Endodermal cell (in vitro differentiated cells): ENCODE measurements around the gene SRPK3. TPM values are rescaled to one million over a fixed set of nuclear protein-coding genes. Genes with fewer than 3 reads are reported as not detected.

Source experiments
- DNase-seq: peaks from one replicate; pipeline ENCODE4 v3.0.0-alpha.2; 2017
- H3K27ac ChIP-seq: 2 replicates; pipeline ENCODE4 v1.5.1; 2013; ENCODE audit warnings: mild to moderate bottlenecking, low read depth, low read length, moderate library complexity
- H3K27me3 ChIP-seq: 2 replicates; pipeline ENCODE4 v1.6.1; 2013; ENCODE audit warnings: mild to moderate bottlenecking, low read length, moderate library complexity; ENCODE audit not compliant: insufficient read depth, control insufficient read depth, poor library complexity, severe bottlenecking
- H3K36me3 ChIP-seq: 2 replicates; pipeline ENCODE4 v1.7.0; 2013; ENCODE audit warnings: mild to moderate bottlenecking, low read length, moderate library complexity; ENCODE audit not compliant: control insufficient read depth, insufficient read depth
- H3K4me1 ChIP-seq: one replicate; pipeline ENCODE4 v1.7.0; 2013; ENCODE audit warnings: low read length; ENCODE audit not compliant: control insufficient read depth, insufficient read depth
- H3K4me3 ChIP-seq: 2 replicates; pipeline ENCODE4 v1.5.1; 2013; ENCODE audit warnings: mild to moderate bottlenecking, low read length, moderate library complexity
- H3K9ac ChIP-seq: 2 replicates; pipeline ENCODE4 v1.6.1; 2013; ENCODE audit warnings: mild to moderate bottlenecking, low read length, moderate library complexity; ENCODE audit not compliant: poor library complexity, severe bottlenecking; ENCODE audit errors: extremely low read depth
- H3K9me3 ChIP-seq: 2 replicates; pipeline ENCODE4 v1.6.1; 2013; ENCODE audit warnings: mild to moderate bottlenecking, low read length, moderate library complexity; ENCODE audit not compliant: control insufficient read depth
- H3K27ac Mint-ChIP-seq: 2 replicates; pipeline ENCODE4 v1.8.0; 2020; ENCODE audit warnings: mixed read lengths
- H3K27me3 Mint-ChIP-seq: 2 replicates; pipeline ENCODE4 v1.8.0; 2021; ENCODE audit warnings: mild to moderate bottlenecking, mixed read lengths; ENCODE audit not compliant: insufficient read depth
- H3K36me3 Mint-ChIP-seq: 2 replicates; pipeline ENCODE4 v1.8.0; 2020; ENCODE audit warnings: low read depth, mixed read lengths
- H3K4me1 Mint-ChIP-seq: 2 replicates; pipeline ENCODE4 v1.8.0; 2020; ENCODE audit warnings: mixed read lengths
- H3K4me3 Mint-ChIP-seq: 2 replicates; pipeline ENCODE4 v1.8.0; 2020; ENCODE audit warnings: mild to moderate bottlenecking, moderate library complexity, mixed read lengths
- H3K9me3 Mint-ChIP-seq: 2 replicates; pipeline ENCODE4 v1.8.0; 2020; ENCODE audit warnings: mild to moderate bottlenecking, mixed read lengths
- WGBS, 2 experiments: methylation state at CpG; one replicate each; pipeline versions ENCODE4 v1.1.5 to v1.1.7; 2013; ENCODE audit warnings: missing lambda C conversion rate in 2 of 2, mixed read lengths in 1 of 2; ENCODE audit not compliant: insufficient coverage in 1 of 2, insufficient read length in 1 of 2; 5-methylcytosine and 5-hydroxymethylcytosine counted together
- total RNA-seq, 2 donors: library from RNA; stranded (reverse); fragmentation: NEBNext Ultra II Directional in 1 of 2; extraction: Animal tissue kit (Norgen Biotek cat#: 25700) in 1 of 2; gene quantifications; 2 replicates in 1 of 2; 3 replicates in 1 of 2; pipeline ENCODE4 v1.2.1, GENCODE V29; 2021
- TF ChIP-seq, protein P1 (sequence below): fragments of 200-600 bp; sonication (generic); conservative IDR thresholded peaks from 2 replicates; pipeline ENCODE4 v1.5.0; 2021; ENCODE audit warnings: antibody characterized with exemption, mild to moderate bottlenecking

Gene SRPK3
- total RNA-seq, 2 donors from 2014 or later: not detected

DNA sequence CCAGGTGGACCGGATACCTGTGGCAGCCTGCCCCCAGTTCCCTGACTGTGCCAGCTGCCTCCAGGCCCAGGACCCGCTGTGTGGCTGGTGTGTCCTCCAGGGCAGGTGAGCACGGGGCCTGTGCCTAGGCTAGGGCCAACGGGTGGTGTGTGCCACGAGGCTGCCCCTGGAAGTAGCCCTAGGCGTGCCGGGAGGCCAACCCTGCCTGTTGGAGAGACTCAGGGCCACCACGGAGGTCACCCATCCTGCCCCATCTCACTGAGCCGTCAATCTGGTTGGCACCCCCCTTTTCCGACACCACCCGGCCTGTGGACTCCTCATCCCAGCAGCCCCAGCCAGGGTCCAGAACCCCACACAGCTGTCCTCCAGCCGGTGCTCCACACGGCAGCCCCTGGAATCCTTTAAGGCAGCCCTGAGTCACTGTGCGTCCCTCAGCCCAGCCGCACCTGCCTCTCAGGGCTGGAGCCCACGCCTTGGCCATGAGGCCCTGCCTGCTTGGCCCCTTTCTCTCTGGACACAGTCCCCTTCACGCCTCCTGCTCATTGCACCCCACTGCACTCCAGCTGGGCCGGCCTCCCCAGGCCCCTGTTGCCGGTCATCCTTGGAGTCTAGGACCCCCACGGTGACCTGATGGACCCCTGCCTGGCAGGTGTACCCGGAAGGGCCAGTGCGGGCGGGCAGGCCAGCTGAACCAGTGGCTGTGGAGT lies 11.5 kb upstream of the SRPK3 start:
- no peaks in the 10 kb centered on the region for H3K4me1 Mint-ChIP-seq
- no peaks in the 10 kb centered on the region for H3K27me3 Mint-ChIP-seq
- no peak overlapping the region for H3K27ac Mint-ChIP-seq
- H3K9me3 ChIP-seq: no peaks in the 10 kb centered on the region
- DNase-seq: peak; percentile 29
- H3K9me3 Mint-ChIP-seq: peaks cover 31% of the 10 kb centered on the region
- H3K4me3 ChIP-seq: no peak overlapping the region
- no peak overlapping the region for H3K27ac ChIP-seq
- WGBS, 2 experiments: 88 to 93% methylated on average over 6 to 23 of the region's 23 CpGs
- no peaks in the 10 kb centered on the region for H3K36me3 ChIP-seq
- H3K27me3 ChIP-seq: no peaks in the 10 kb centered on the region
- H3K4me1 ChIP-seq: no peaks in the 10 kb centered on the region
- H3K4me3 Mint-ChIP-seq: no peak overlapping the region
- TF ChIP-seq, protein P1, sequence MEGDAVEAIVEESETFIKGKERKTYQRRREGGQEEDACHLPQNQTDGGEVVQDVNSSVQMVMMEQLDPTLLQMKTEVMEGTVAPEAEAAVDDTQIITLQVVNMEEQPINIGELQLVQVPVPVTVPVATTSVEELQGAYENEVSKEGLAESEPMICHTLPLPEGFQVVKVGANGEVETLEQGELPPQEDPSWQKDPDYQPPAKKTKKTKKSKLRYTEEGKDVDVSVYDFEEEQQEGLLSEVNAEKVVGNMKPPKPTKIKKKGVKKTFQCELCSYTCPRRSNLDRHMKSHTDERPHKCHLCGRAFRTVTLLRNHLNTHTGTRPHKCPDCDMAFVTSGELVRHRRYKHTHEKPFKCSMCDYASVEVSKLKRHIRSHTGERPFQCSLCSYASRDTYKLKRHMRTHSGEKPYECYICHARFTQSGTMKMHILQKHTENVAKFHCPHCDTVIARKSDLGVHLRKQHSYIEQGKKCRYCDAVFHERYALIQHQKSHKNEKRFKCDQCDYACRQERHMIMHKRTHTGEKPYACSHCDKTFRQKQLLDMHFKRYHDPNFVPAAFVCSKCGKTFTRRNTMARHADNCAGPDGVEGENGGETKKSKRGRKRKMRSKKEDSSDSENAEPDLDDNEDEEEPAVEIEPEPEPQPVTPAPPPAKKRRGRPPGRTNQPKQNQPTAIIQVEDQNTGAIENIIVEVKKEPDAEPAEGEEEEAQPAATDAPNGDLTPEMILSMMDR: no peak
- H3K9ac ChIP-seq: no peak overlapping the region
- H3K36me3 Mint-ChIP-seq: no peaks in the 10 kb centered on the region

DNA sequence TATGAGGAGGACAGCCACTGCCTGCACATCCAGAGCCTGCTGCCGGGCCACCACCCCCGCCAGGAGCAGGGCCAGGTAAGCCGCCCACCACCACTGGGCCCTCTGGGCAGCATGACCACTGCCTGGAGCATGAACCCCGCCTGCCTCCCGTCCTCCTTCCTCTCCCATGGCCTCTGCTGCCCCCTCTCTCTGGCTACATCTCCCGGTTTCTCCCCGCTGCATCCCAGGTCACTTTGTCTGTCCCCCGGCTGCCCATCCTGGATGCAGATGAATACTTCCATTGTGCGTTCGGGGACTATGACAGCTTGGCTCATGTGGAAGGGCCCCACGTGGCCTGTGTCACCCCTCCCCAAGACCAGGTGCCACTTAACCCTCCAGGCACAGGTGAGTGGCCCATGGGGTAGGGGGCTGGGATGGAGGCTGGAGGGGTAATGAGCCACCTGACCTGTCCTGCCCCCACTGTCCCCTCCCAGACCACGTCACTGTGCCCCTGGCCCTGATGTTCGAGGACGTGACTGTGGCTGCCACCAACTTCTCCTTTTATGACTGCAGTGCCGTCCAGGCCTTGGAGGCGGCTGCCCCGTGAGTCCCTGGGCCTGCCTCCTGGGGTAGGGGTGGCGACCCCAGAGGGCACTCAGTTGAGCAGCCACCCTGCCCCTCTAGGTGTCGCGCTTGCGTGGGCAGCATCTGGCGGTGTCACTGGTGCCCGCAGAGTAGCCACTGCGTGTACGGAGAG lies 10.8 kb upstream of the SRPK3 start:
- H3K4me3 Mint-ChIP-seq: no peak overlapping the region
- no peaks in the 10 kb centered on the region for H3K27me3 Mint-ChIP-seq
- DNase-seq: peak; percentile 36
- Histone ChIP-seq H3K27ac (no peak overlapping the region), H3K9me3 (no peaks in the 10 kb centered on the region), H3K4me1 (no peaks in the 10 kb centered on the region), H3K9ac (no peak overlapping the region), H3K36me3 (no peaks in the 10 kb centered on the region), H3K4me3 (no peak overlapping the region), H3K27me3 (no peaks in the 10 kb centered on the region)
- TF ChIP-seq, protein P1: no peak
- WGBS, 2 experiments: 80 to 91% methylated on average over 2 to 24 of the region's 25 CpGs
- H3K9me3 Mint-ChIP-seq: peaks cover 31% of the 10 kb centered on the region
- H3K36me3 Mint-ChIP-seq: no peaks in the 10 kb centered on the region
- H3K4me1 Mint-ChIP-seq: no peaks in the 10 kb centered on the region
- no peak overlapping the region for H3K27ac Mint-ChIP-seq

DNA sequence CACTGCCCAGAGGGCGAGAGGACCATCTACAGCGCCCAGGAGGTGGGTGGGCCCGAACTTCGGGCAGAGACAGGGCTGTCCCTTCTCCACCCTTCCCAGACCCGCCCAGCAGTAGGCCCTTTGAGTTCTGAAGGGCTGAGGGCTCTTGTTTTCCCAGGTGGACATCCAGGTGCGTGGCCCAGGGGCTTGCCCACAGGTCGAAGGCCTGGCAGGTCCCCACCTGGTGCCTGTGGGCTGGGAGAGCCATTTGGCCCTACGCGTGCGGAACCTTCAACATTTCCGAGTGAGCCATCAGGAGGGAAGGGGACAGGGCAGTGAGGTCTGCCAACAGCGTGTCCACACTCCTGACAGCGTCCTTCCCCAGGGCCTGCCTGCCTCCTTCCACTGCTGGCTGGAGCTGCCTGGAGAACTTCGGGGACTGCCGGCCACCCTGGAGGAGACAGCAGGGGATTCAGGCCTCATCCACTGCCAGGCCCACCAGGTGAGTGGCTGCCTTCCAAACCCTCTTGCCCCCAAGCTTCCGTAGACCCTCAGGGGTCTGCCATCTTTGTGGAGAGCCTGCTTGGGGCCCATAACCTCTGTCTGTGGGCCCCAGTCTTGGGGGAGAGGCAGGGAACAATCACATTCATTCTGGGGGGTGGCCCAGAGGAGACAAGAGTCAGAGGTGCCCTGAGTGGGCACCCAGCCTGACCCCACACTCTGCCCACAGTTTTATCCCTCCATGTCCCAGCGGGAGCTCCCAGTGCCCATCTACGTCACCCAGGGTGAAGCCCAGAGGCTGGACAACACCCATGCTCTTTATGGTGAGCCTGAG lies 10.0 kb upstream of the SRPK3 start:
- no peak overlapping the region for H3K4me3 ChIP-seq
- Mint-ChIP-seq H3K36me3 (no peaks in the 10 kb centered on the region), H3K27me3 (no peaks in the 10 kb centered on the region), H3K27ac (no peak overlapping the region), H3K4me3 (no peak overlapping the region), H3K9me3 (peaks cover 35% of the 10 kb centered on the region), H3K4me1 (no peaks in the 10 kb centered on the region)
- no peaks in the 10 kb centered on the region for H3K9me3 ChIP-seq
- no peak overlapping the region for H3K27ac ChIP-seq
- H3K4me1 ChIP-seq: no peaks in the 10 kb centered on the region
- TF ChIP-seq, protein P1: no peak
- 94 to 100% methylated on average over 1 to 18 of the region's 18 CpGs for WGBS, 2 experiments
- no peaks in the 10 kb centered on the region for H3K36me3 ChIP-seq
- peak; percentile 30 for DNase-seq
- no peaks in the 10 kb centered on the region for H3K27me3 ChIP-seq
- no peak overlapping the region for H3K9ac ChIP-seq
